Stimulated activated CD4-positive, alpha-beta T cell treated with anti-CD3 and anti-CD28 coated beads, Interleukin-1b, Interleukin-23, amount 100 ng/mL, for 1 hour (primary cell): ENCODE data around the gene WNT2B.

Experiments
- DNase-seq, 2 donors: peaks; one replicate each; pipeline ENCODE4 v3.0.0-alpha.2; 2020; ENCODE audit warnings: low read depth in 2 of 2

The WNT2B gene

DNA sequence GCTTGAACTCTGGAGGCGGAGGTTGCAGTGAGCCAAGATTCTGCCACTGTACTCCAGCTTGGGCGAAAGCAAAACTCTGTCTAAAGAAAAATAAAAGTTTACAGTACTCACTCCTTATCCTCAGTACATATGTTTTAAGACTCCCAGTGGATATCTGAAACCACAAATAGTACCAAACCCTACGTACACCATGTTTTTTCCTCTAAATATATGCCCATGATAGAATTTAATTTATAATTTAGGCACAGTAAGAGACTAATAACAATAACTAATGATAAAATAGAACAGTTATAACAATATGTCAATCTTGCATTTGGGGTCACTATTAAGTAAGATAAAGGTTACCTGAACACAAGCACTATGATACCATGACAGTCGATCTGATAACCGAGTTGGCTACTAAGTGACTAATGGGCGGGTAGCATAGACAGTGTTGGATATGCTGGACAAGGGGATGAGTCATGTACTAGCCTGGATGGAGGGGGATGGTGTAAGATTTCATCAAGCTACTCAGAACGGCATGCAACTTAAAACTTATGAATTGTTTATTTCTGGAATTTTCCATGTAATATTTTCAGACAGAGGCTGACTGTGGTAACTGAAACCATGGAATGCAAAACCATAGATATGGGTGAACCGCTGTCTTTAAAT, 66.5 kb downstream of the WNT2B start:
- no peak for DNase-seq

DNA sequence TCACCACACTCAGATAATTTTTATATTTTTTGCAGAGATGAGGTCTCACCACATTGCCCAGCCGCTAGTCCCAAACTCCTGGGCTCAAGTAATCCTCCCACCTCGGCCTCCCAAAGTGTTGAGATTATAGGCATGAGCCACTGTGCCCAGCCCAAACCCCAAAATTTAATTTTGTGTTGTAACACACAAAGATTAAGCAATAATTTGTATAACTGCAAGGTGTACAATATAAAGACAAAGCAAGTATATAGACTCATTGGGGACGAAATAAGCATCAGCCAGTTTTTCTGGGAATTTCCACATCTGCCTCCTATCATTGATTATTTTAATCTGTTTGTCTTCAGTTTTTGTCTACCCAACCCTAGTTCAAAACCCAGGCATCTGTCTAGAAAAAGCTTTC, 67.5 kb downstream of the WNT2B start:
- DNase-seq = no peak
